Upper lobe of left lung (tissue), 6 donors: ENCODE measurements around the gene METRN. TPM values are rescaled to one million over a fixed set of nuclear protein-coding genes. Genes with fewer than 3 reads are reported as not detected.

Experiments used
- ATAC-seq, 2 donors: fragments of 200-7000 bp; cut with Tn5 transposase; one replicate each; pipeline ENCODE4 v1.9.1; 2022; ENCODE audit warnings: mild to moderate bottlenecking in 2 of 2, moderate library complexity in 2 of 2; ENCODE audit not compliant: low FRiP score in 2 of 2
- DNase-seq, 2 donors: peaks; one replicate each; pipeline ENCODE4 v3.0.0-alpha.2; 2019 to 2020
- H3K27ac ChIP-seq, 4 donors: fragments of 200-600 bp; sonication (generic); one replicate each; pipeline ENCODE4 v1.5.1; 2016 to 2019
- H3K27me3 ChIP-seq, 4 donors: fragments of 200-600 bp; sonication (generic); one replicate each; pipeline ENCODE4 v1.5.1; 2017 to 2019
- H3K36me3 ChIP-seq, 4 donors: fragments of 200-600 bp; sonication (generic); one replicate each; pipeline ENCODE4 v1.5.1; 2016 to 2019
- H3K4me1 ChIP-seq, 4 donors: fragments of 200-600 bp; sonication (generic); one replicate each; pipeline ENCODE4 v1.5.1; 2018 to 2019
- H3K4me3 ChIP-seq, 4 donors: fragments of 200-600 bp; sonication (generic); one replicate each; pipeline ENCODE4 v1.5.1; 2017 to 2019; ENCODE audit warnings: mild to moderate bottlenecking in 2 of 4, moderate library complexity in 1 of 4
- H3K9me3 ChIP-seq, 4 donors: fragments of 200-600 bp; sonication (generic); one replicate each; pipeline ENCODE4 v1.5.1; 2018 to 2019
- CTCF ChIP-seq, 6 experiments: fragments of 450-650 bp in 4 of 6; fragments of 200-600 bp in 2 of 6; sonication (generic) in 2 of 6; IDR thresholded peaks; one replicate each; pipeline ENCODE4 v1.5.1; 2016 to 2019; ENCODE audit warnings: antibody characterized with exemption in 6 of 6
- EP300 ChIP-seq, 4 donors: sonication (generic); formaldehyde crosslinking; IDR thresholded peaks; one replicate each; pipeline ENCODE4 v1.5.1; 2017; ENCODE audit warnings: antibody characterized with exemption in 4 of 4, control low read depth in 2 of 4
- POLR2A ChIP-seq, 4 donors: fragments of 450-650 bp; IDR thresholded peaks; one replicate each; pipeline ENCODE4 v1.5.1; 2016 to 2017; ENCODE audit warnings: antibody characterized with exemption in 4 of 4, mild to moderate bottlenecking in 2 of 4
- POLR2AphosphoS5 ChIP-seq, 2 donors: sonication (generic); formaldehyde crosslinking; IDR thresholded peaks; one replicate each; pipeline ENCODE4 v1.5.1; 2017; ENCODE audit warnings: antibody characterized with exemption in 2 of 2
- WGBS, 2 donors: methylation state at CpG; one replicate each; pipeline ENCODE4 v1.1.5; 2017 to 2018; 5-methylcytosine and 5-hydroxymethylcytosine counted together
- total RNA-seq, 6 donors: library from RNA; depleted of rRNA in 4 of 6; stranded (reverse); fragments of >200 nt in 4 of 6; gene quantifications; one replicate each; pipeline versions ENCODE4 v1.1.0 to v1.2.1, GENCODE V29; 2016 to 2021
- donor health status: DM: no; HTN: no; CAD: no; lungs with moderate emphysema.
- donor health status: DM: no; HTN: yes; CAD: no; lungs with severe emphysema.

Gene METRN
- total RNA-seq, 6 donors from 2014 or later, result 22.0 to 56.0 (median 40.8) TPM

- Histone ChIP-seq H3K36me3 (peaks cover 24 to 47% (median 45%) of the 10 kb centered on the region in 4 donors), H3K27me3 (no peaks in the 10 kb centered on the region), H3K9me3 (no peaks in the 10 kb centered on the region), H3K4me3 (peak overlapping the region; percentile 87 to 100 (median 100)), H3K4me1 (peaks cover 15 to 21% (median 16%) of the 10 kb centered on the region in 4 donors), H3K27ac (peak overlapping the region; percentile 69 to 89 (median 87))
- DNase-seq (peak in 1 of 2 donors; percentile 82), ATAC-seq (peak in 1 of 2 donors; percentile 1)
- WGBS, 2 donors, result 0 to 7% methylated on average over 2 to 23 of the region's 50 CpGs
- TF ChIP-seq POLR2AphosphoS5 (IDR thresholded peaks at IDR 0.05) (no peak), CTCF (IDR thresholded peaks at IDR 0.05) (no peak), POLR2A (IDR thresholded peaks at IDR 0.05) (no peak), EP300 (IDR thresholded peaks at IDR 0.05) (no peak)
Observed at GRCh38 chr16:668519-669171, 46.3 kb upstream of the METRN start.

- WGBS, 2 donors, result 88 to 99% methylated on average over 9 to 13 of the region's 13 CpGs
- Histone ChIP-seq H3K4me3 (no peak overlapping the region), H3K4me1 (peaks cover 15 to 28% (median 18%) of the 10 kb centered on the region in 4 donors), H3K27ac (no peak overlapping the region), H3K9me3 (no peaks in the 10 kb centered on the region), H3K36me3 (peaks cover 24 to 52% (median 46%) of the 10 kb centered on the region in 4 donors), H3K27me3 (no peaks in the 10 kb centered on the region)
- TF ChIP-seq CTCF (IDR thresholded peaks at IDR 0.05) (no peak), POLR2A (IDR thresholded peaks at IDR 0.05) (no peak), POLR2AphosphoS5 (IDR thresholded peaks at IDR 0.05) (no peak), EP300 (IDR thresholded peaks at IDR 0.05) (no peak)
- ATAC-seq, result no peak
- DNase-seq, result peak in 1 of 2 donors; percentile 67
Observed at GRCh38 chr16:669666-670065, 45.3 kb upstream of the METRN start.

- peaks cover 24 to 52% (median 46%) of the 10 kb centered on the region in 4 donors for H3K36me3 ChIP-seq
- TF ChIP-seq CTCF (IDR thresholded peaks at IDR 0.05), result no peak
- no peak for TF ChIP-seq POLR2A (IDR thresholded peaks at IDR 0.05)
- TF ChIP-seq POLR2AphosphoS5 (IDR thresholded peaks at IDR 0.05), result no peak
- no peak for TF ChIP-seq EP300 (IDR thresholded peaks at IDR 0.05)
- WGBS, 2 donors, result 94 to 95% methylated on average over 27 to 49 of the region's 52 CpGs
- no peaks in the 10 kb centered on the region for H3K27me3 ChIP-seq
- peaks cover 25 to 39% (median 26%) of the 10 kb centered on the region in 4 donors for H3K4me1 ChIP-seq
- H3K27ac ChIP-seq, result no peak overlapping the region
- ATAC-seq (no peak), DNase-seq (peak in 1 of 2 donors; percentile 83)
- H3K4me3 ChIP-seq, result no peak overlapping the region
- H3K9me3 ChIP-seq, result no peaks in the 10 kb centered on the region
Observed at GRCh38 chr16:670485-671352, 44.2 kb upstream of the METRN start.

GRCh38 chr16:671353-672131 lies 43.4 kb upstream of the METRN start:
- WGBS, 2 donors, result 91 to 97% methylated on average over 6 to 36 of the region's 40 CpGs
- H3K4me1 ChIP-seq, result peaks cover 28 to 47% (median 30%) of the 10 kb centered on the region in 4 donors
- no peaks in the 10 kb centered on the region for H3K9me3 ChIP-seq
- no peaks in the 10 kb centered on the region for H3K27me3 ChIP-seq
- ATAC-seq, result no peak
- H3K36me3 ChIP-seq, result peaks cover 24 to 52% (median 46%) of the 10 kb centered on the region in 4 donors
- TF ChIP-seq POLR2A (IDR thresholded peaks at IDR 0.05), result no peak
- no peak for TF ChIP-seq POLR2AphosphoS5 (IDR thresholded peaks at IDR 0.05)
- TF ChIP-seq EP300 (IDR thresholded peaks at IDR 0.05), result no peak
- TF ChIP-seq CTCF (IDR thresholded peaks at IDR 0.05), result no peak
- H3K27ac ChIP-seq, result no peak overlapping the region
- DNase-seq, result peak in 1 of 2 donors; percentile 84
- no peak overlapping the region for H3K4me3 ChIP-seq
